Right cardiac atrium (tissue), 5 donors: ENCODE data around the gene TRABD2B. TPM values are rescaled to one million over a fixed set of nuclear protein-coding genes. Genes with fewer than 3 reads are reported as not detected.

Experiments
- ATAC-seq, 2 donors: fragments of 200-7000 bp; cut with Tn5 transposase; one replicate each; pipeline versions ENCODE4 v1.8.0 to v1.9.1; 2020; ENCODE audit warnings: moderate library complexity in 2 of 2, mild to moderate bottlenecking in 1 of 2
- DNase-seq, 3 donors: peaks; one replicate each; pipeline ENCODE4 v3.0.0-alpha.2; 2020
- H3K27ac ChIP-seq: one replicate; pipeline ENCODE4 v1.5.1; 2013; ENCODE audit warnings: mild to moderate bottlenecking, low read length, control low read depth, moderate library complexity
- H3K27me3 ChIP-seq: one replicate; pipeline ENCODE4 v1.6.1; 2013; ENCODE audit not compliant: control insufficient read depth, insufficient read depth
- H3K4me1 ChIP-seq: one replicate; pipeline ENCODE4 v1.6.1; 2013; ENCODE audit warnings: low read length; ENCODE audit not compliant: control insufficient read depth, insufficient read depth
- H3K4me3 ChIP-seq: one replicate; pipeline ENCODE4 v1.5.1; 2013; ENCODE audit warnings: low read length, control low read depth
- H3K9me3 ChIP-seq: one replicate; pipeline ENCODE4 v1.6.1; 2013; ENCODE audit warnings: low read length; ENCODE audit not compliant: control insufficient read depth
- WGBS: extraction: QIAGEN DNeasy Blood & Tissue Kit; methylation state at CpG from one replicate; pipeline ENCODE4 v1.1.7; 2013; 5-methylcytosine and 5-hydroxymethylcytosine counted together
- intact Hi-C, 4 donors: fragments of 100-400 bp; cut with DNase I; formaldehyde crosslinking; loops; one replicate each; pipeline versions ENCODE4 v1.11.0 to v1.14.0; 2022 to 2023
- polyA plus RNA-seq: library from polyadenylated mRNA; stranded (reverse); fragments of 200-250 nt; gene quantifications from one replicate; pipeline ENCODE4 v1.2.3, GENCODE V29; 2013
- total RNA-seq, 4 donors: library from RNA; stranded (reverse); fragmentation: NEBNext Ultra II Directional; extraction: Animal tissue kit (Norgen Biotek cat#: 25700); gene quantifications; one replicate each; pipeline ENCODE4 v1.2.1, GENCODE V29; 2021
- donor health status: healthy with polysubstance abuse.
- donor health status: DM: no; HTN: yes; CAD: no.
- donor health status: DM: no; HTN: no; CAD: no.
- donor health status: DM: no; HTN: yes; CAD: no; lungs with severe emphysema.
- donor health status: DM: yes; HTN: yes; CAD: no.

Gene TRABD2B
- total and polyA plus RNA-seq, 5 donors = 6.7 to 23.7 (median 17.8) TPM

- intact Hi-C loops = loop anchor here in 1 of 4 donors (10.0 kb wide), 1 partner anchor 210 kb away; the partner anchor contains the start of gene TRABD2B
- ATAC-seq = no peak
- 55% methylated on average over 4 of the region's 4 CpGs for WGBS
- no peaks in the 10 kb centered on the region for H3K27me3 ChIP-seq
- H3K4me1 ChIP-seq = peaks cover 19% of the 10 kb centered on the region
- H3K27ac ChIP-seq = peak overlapping the region; percentile 15
- H3K9me3 ChIP-seq = no peaks in the 10 kb centered on the region
- H3K4me3 ChIP-seq = no peak overlapping the region
- DNase-seq = peak in 1 of 3 donors; percentile 17
Observed at GRCh38 chr1:47785118-47785517, 212.1 kb downstream of the TRABD2B start.

- H3K27me3 ChIP-seq = no peaks in the 10 kb centered on the region
- no peak overlapping the region for H3K4me3 ChIP-seq
- no peaks in the 10 kb centered on the region for H3K9me3 ChIP-seq
- WGBS = 62% methylated on average over 6 of the region's 6 CpGs
- intact Hi-C loops = loop anchor here in 1 of 4 donors (10.0 kb wide), 1 partner anchor 210 kb away; the partner anchor contains the start of gene TRABD2B
- peak in 1 of 3 donors; percentile 22 for DNase-seq
- H3K27ac ChIP-seq = no peak overlapping the region
- no peak for ATAC-seq
- H3K4me1 ChIP-seq = peaks cover 19% of the 10 kb centered on the region
Observed at GRCh38 chr1:47784497-47784822, 212.7 kb downstream of the TRABD2B start.

DNA sequence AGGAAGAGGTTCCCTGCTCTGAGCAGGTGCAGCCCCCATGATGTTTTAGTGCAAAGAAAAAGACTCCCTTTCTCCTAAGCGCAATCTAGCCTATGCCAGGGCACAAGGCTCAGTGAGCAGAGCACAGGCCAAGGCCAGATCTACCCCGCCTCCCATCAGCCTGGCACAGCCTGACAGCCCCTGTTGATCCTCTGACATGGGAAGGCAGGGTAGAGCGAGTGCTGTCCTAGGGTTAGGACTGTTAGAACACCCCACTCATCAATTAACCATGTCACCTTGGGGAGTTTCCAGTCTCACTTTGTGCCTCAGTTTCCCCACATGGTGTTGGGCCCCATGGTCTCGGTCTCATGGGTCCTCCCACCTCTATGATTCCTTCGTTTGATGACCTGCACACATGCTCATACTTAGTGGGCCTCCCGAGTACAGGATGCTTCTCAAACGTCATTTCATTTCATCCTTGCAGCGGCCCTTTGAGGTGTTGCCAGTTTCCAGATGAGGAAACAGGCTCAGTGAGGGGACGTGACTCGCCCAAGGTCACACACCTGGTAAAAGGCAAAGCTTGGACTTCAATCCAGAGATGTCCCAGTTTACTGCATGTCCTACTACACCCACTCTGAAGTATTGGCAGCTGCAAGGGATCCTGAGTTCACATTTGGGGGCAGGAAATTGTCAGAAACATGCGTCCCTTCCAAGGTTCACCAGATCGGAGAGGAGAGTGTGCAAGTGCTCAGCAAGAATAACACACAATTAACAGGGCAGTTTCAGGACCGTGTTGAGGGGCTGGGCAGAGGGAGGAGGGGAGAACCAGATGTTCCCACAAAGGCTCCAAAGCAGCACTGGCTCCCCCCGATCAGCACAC is 213.3 kb downstream of the TRABD2B start:
- DNase-seq (no peak), ATAC-seq (no peak)
- intact Hi-C loops = loop anchor here in 1 of 4 donors (10.0 kb wide), 1 partner anchor 211 kb away; the partner anchor contains the start of gene TRABD2B
- H3K4me1 ChIP-seq = peaks cover 19% of the 10 kb centered on the region
- no peaks in the 10 kb centered on the region for H3K9me3 ChIP-seq
- H3K27ac ChIP-seq = no peak overlapping the region
- 67% methylated on average over 14 of the region's 14 CpGs for WGBS
- no peaks in the 10 kb centered on the region for H3K27me3 ChIP-seq
- H3K4me3 ChIP-seq = no peak overlapping the region

DNA sequence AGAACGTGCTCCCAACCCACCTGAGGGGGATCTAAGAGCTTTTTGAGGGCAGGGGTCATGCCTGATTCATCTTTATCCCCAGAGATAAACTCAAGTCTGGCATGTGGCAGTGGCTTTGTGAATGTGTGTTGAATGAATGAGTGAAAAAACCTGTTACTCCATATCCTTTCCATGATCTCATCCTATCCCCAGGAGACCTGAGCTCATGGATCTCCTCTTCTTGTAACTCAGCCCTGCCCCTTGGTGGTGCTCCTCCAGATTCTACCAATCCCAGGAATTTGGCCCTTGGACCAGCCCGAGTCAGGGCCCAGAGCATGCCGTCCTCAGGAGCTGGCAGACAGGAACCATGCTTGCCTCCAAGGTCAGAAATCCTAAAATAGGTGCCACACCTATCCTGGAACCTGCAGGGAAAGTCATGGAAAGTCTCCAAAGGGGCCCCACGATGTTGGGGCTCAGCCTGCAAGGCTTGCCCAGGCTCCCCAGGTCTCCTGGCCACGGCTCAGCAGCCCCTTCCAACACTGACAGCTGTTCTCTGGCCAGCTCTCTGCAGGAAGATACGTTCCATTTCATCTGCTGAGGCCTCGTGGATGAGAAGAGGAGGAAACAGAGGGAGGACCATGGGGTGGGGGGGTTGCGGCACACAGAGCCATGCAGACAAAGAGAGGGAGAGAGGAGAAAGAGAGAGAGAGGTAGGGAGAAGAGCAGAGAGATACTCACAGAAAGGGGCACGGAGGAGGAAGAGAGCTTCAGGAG is 214.6 kb downstream of the TRABD2B start:
- Histone ChIP-seq H3K9me3 (no peaks in the 10 kb centered on the region), H3K4me3 (no peak overlapping the region), H3K27ac (no peak overlapping the region), H3K4me1 (peaks cover 19% of the 10 kb centered on the region), H3K27me3 (no peaks in the 10 kb centered on the region)
- intact Hi-C loops = loop anchor here in 1 of 4 donors (10.0 kb wide), 1 partner anchor 212 kb away; the partner anchor contains the start of gene TRABD2B
- ATAC-seq = no peak
- DNase-seq = no peak
- 44% methylated on average over 9 of the region's 9 CpGs for WGBS

DNA sequence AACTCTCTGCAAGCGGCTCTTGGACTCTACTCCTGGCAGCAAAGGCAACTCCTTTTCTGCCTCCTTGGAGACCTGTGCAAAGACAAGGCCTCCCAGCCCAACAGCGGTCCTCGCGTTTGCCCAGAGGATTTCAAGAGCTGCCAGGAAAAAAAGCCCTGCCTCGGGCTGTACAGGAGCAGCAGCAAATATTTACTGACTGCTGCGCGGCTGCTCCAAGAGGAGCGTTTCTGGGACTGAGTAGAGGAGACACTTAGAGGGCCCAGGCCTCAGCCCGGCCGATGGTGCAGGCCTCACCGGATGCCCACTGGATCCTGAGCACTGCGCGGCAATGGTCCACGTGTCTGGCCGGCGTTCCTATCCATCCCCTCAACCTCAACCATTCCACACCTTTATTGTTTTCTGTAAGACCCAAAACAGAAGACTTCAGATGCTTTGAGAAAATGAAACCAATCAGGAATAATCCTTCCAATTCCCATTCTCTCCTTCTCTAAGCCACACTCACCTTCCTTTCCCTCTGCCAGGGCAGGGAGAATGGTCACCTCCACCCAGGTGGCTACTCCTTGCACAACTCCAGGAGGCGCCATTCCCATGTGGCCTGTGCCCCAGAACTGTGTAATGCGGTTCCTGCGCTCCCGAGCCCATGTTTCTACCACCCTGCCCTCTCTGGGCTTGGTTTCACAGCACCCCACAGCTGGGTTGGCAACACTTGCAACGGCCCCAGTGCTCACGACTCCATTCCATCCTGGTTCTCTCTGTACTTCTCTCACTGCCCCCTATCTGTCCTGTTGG is 215.8 kb downstream of the TRABD2B start:
- H3K27ac ChIP-seq = no peak overlapping the region
- WGBS = 84% methylated on average over 22 of the region's 22 CpGs
- intact Hi-C loops = loop anchor here in 1 of 4 donors (10.0 kb wide), 1 partner anchor 213 kb away; the partner anchor contains the start of gene TRABD2B

DNA sequence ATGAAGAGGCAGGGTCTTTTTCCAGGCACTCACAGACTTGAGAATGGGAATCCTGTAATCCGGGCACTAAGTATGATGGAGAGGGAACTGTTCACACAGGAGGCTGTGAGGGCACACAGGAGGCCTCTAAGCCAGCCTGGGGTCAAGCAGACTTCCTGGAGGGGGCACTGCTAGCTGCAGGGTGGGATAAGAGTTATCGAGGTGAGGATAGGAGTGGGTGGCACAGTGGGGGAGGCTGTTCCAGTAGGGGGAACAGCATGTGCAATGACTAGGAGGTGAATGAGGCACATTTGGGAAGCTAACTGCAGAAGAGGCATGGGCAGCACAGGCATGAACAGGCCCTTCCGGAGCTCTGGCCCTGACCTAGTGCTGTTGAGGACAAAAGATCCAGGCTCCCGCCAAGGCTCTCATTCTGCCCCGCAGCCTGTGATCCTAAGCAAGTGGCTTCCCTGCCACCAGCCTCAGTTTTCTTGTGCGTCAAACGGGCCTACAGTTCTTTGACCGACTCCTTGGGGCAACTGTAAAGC is 216.7 kb downstream of the TRABD2B start:
- intact Hi-C loops = loop anchor here in 1 of 4 donors (10.0 kb wide), 1 partner anchor 214 kb away; the partner anchor contains the start of gene TRABD2B
- 78% methylated on average over 8 of the region's 8 CpGs for WGBS
- DNase-seq (no peak), ATAC-seq (no peak)
- Histone ChIP-seq H3K27ac (no peak overlapping the region), H3K4me3 (no peak overlapping the region), H3K27me3 (no peaks in the 10 kb centered on the region), H3K9me3 (no peaks in the 10 kb centered on the region), H3K4me1 (peaks cover 14% of the 10 kb centered on the region)

More for the DNA sequence above, 215.8 kb downstream of the TRABD2B start:
- peak; percentile 53 to 77 (median 73) for DNase-seq
- ATAC-seq = peak; percentile 27 to 31
- H3K9me3 ChIP-seq = no peaks in the 10 kb centered on the region
- H3K27me3 ChIP-seq = no peaks in the 10 kb centered on the region
- H3K4me1 ChIP-seq = peaks cover 17% of the 10 kb centered on the region
- H3K4me3 ChIP-seq = no peak overlapping the region

GRCh38 chr1:47779613-47780012 is 217.6 kb downstream of the TRABD2B start:
- ATAC-seq (no peak), DNase-seq (no peak)
- WGBS = 83% methylated on average over 3 of the region's 3 CpGs
- H3K9me3 ChIP-seq = no peaks in the 10 kb centered on the region
- intact Hi-C loops = loop anchor here in 1 of 4 donors (10.0 kb wide), 1 partner anchor 215 kb away; the partner anchor contains the start of gene TRABD2B
- H3K4me1 ChIP-seq = peaks cover 11% of the 10 kb centered on the region
- no peak overlapping the region for H3K27ac ChIP-seq
- no peak overlapping the region for H3K4me3 ChIP-seq
- H3K27me3 ChIP-seq = no peaks in the 10 kb centered on the region

GRCh38 chr1:47778280-47778679 is 218.9 kb downstream of the TRABD2B start:
- 92% methylated on average over 6 of the region's 6 CpGs for WGBS
- H3K4me3 ChIP-seq = no peak overlapping the region
- ATAC-seq (no peak), DNase-seq (no peak)
- H3K27me3 ChIP-seq = no peaks in the 10 kb centered on the region
- H3K4me1 ChIP-seq = peaks cover 9% of the 10 kb centered on the region
- intact Hi-C loops = no loop called here
- no peaks in the 10 kb centered on the region for H3K9me3 ChIP-seq
- no peak overlapping the region for H3K27ac ChIP-seq

GRCh38 chr1:47777322-47777721 is 219.9 kb downstream of the TRABD2B start:
- H3K4me3 ChIP-seq = no peak overlapping the region
- H3K27ac ChIP-seq = no peak overlapping the region
- H3K4me1 ChIP-seq = peaks cover 4% of the 10 kb centered on the region
- ATAC-seq (no peak), DNase-seq (no peak)
- whole genome bisulfite sequencing = 89% methylated on average over 6 of the region's 6 CpGs
- no peaks in the 10 kb centered on the region for H3K9me3 ChIP-seq
- intact Hi-C loops = no loop called here
- no peaks in the 10 kb centered on the region for H3K27me3 ChIP-seq

- whole genome bisulfite sequencing = 69% methylated on average over 9 of the region's 9 CpGs
- H3K4me3 ChIP-seq = no peak overlapping the region
- intact Hi-C loops = no loop called here
- ATAC-seq (no peak), DNase-seq (peak in 1 of 3 donors; percentile 21)
- H3K4me1 ChIP-seq = peaks cover 2% of the 10 kb centered on the region
- no peaks in the 10 kb centered on the region for H3K27me3 ChIP-seq
- H3K9me3 ChIP-seq = no peaks in the 10 kb centered on the region
- H3K27ac ChIP-seq = no peak overlapping the region
Observed at GRCh38 chr1:47776667-47777131, 220.5 kb downstream of the TRABD2B start.
